Endothelial cell of umbilical vein (primary cell): ENCODE measurements around the gene ASB2. TPM values are rescaled to one million over a fixed set of nuclear protein-coding genes. Genes with fewer than 3 reads are reported as not detected.

Experiments used
- BruUV-seq: library from RNA; stranded (reverse); fragments of 400-500 nt; replicated peaks from 2 replicates; lab custom pipeline; 2021; lab: Mats Ljungman, UMichigan
- CTCF ChIA-PET: fragments of 300-600, 350-600 bp; sonication (Branson Sonifier 250); formaldehyde crosslinking; loops from one replicate; lab custom pipeline; 2021; ENCODE audit warnings: antibody characterized with exemption, inconsistent platforms; lab: Charles Lee
- POLR2A ChIA-PET: fragments of 300-600, 350-600 bp; sonication (Branson Sonifier 250); formaldehyde crosslinking; loops from one replicate; lab custom pipeline; 2021; ENCODE audit warnings: antibody characterized with exemption, inconsistent platforms; lab: Charles Lee
- DNase-seq: peaks from one replicate; pipeline ENCODE4 v3.0.0-alpha.2; 2011; ENCODE audit warnings: low read depth, low spot score
- FAIRE-seq: peaks from 2 replicates; lab custom pipeline; 2011; peaks lifted over from hg19 to GRCh38; lab: Jason Lieb, UNC
- H2AFZ ChIP-seq: 2 replicates; pipeline ENCODE4 v1.6.0; 2012; ENCODE audit warnings: low read depth, low read length, control low read depth, inconsistent platforms
- H3K27ac ChIP-seq: 2 replicates; pipeline ENCODE4 v1.5.1; 2011; ENCODE audit warnings: low read depth, mild to moderate bottlenecking, control low read depth, low read length, moderate library complexity; ENCODE audit not compliant: insufficient read depth
- H3K27me3 ChIP-seq, 2 experiments: 2 replicates each; pipeline versions ENCODE4 v1.6.0 to v1.6.1; 2011; ENCODE audit warnings: low read length in 2 of 2, mixed read lengths in 1 of 2; ENCODE audit not compliant: control insufficient read depth in 2 of 2, insufficient read depth in 2 of 2
- H3K36me3 ChIP-seq, 2 experiments: 2 replicates in 1 of 2; 3 replicates in 1 of 2; pipeline ENCODE4 v1.5.1; 2011; ENCODE audit warnings: low read length in 2 of 2, mild to moderate bottlenecking in 1 of 2, moderate library complexity in 1 of 2; ENCODE audit not compliant: control insufficient read depth in 2 of 2, insufficient read depth in 2 of 2; ENCODE audit errors: extremely low read depth in 1 of 2
- H3K4me1 ChIP-seq: 3 replicates; pipeline ENCODE4 v1.5.1; 2011; ENCODE audit warnings: mild to moderate bottlenecking, low read length; ENCODE audit not compliant: control insufficient read depth, insufficient read depth; ENCODE audit errors: extremely low read depth
- H3K4me2 ChIP-seq: 2 replicates; pipeline ENCODE4 v1.6.1; 2011; ENCODE audit warnings: low read length, control low read depth, mixed read lengths; ENCODE audit not compliant: insufficient read depth
- H3K4me3 ChIP-seq, 3 experiments: fragments of 200-600 bp in 1 of 3; sonication (generic), shearing (Covaris generic) in 1 of 3; replicated peaks in 1 of 3; 2 replicates each; pipeline ENCODE4 v1.5.1; 2011 to 2016; ENCODE audit warnings: control low read depth in 3 of 3, low read length in 3 of 3, mild to moderate bottlenecking in 2 of 3, inconsistent platforms in 1 of 3, low read depth in 1 of 3, moderate library complexity in 1 of 3; ENCODE audit not compliant: insufficient read depth in 1 of 3
- H3K79me2 ChIP-seq: 2 replicates; pipeline ENCODE4 v1.6.0; 2012; ENCODE audit warnings: low read length, inconsistent platforms; ENCODE audit not compliant: control insufficient read depth, insufficient read depth
- H3K9ac ChIP-seq: replicated peaks from 2 replicates; pipeline ENCODE3; 2011; ENCODE audit warnings: low read length, control low read depth; ENCODE audit not compliant: insufficient read depth; ENCODE audit errors: extremely low read depth
- H3K9me1 ChIP-seq: replicated peaks from 3 replicates; pipeline ENCODE4 v1.6.0; 2011; ENCODE audit warnings: mild to moderate bottlenecking, low read length; ENCODE audit not compliant: control insufficient read depth, insufficient read depth; ENCODE audit errors: extremely low read depth
- H3K9me3 ChIP-seq: replicated peaks from 2 replicates; pipeline ENCODE4 v1.5.1; 2012; ENCODE audit warnings: low read length, inconsistent platforms; ENCODE audit not compliant: control insufficient read depth, insufficient read depth
- H4K20me1 ChIP-seq: replicated peaks from 2 replicates; pipeline ENCODE3; 2011; ENCODE audit warnings: mild to moderate bottlenecking, low read length; ENCODE audit not compliant: control insufficient read depth, insufficient read depth; ENCODE audit errors: extremely low read depth
- CTCF ChIP-seq, 2 donors: IDR thresholded peaks; 1 replicate in 1 of 2; 2 replicates in 1 of 2; pipeline ENCODE4 v1.5.1; 2011; ENCODE audit warnings: low read length in 2 of 2, mild to moderate bottlenecking in 2 of 2, moderate library complexity in 2 of 2, control low read depth in 1 of 2, inconsistent platforms in 1 of 2, low read depth in 1 of 2; ENCODE audit not compliant: insufficient read depth in 1 of 2; ENCODE audit errors: extremely low read depth in 1 of 2
- EZH2 ChIP-seq: IDR thresholded peaks from 2 replicates; pipeline ENCODE4 v1.6.1; 2012; ENCODE audit warnings: borderline replicate concordance, low read depth, mild to moderate bottlenecking, moderate library complexity, low read length, inconsistent platforms; ENCODE audit not compliant: severe bottlenecking
- FOS ChIP-seq: IDR thresholded peaks from 2 replicates; pipeline ENCODE4 v1.6.1; 2011; ENCODE audit warnings: mild to moderate bottlenecking, low read length, moderate library complexity, borderline replicate concordance; ENCODE audit not compliant: insufficient read depth
- GATA2 ChIP-seq: IDR thresholded peaks from 2 replicates; pipeline ENCODE4 v1.7.0; 2011; ENCODE audit warnings: low read depth, mild to moderate bottlenecking, moderate library complexity, mixed read lengths, low read length; ENCODE audit not compliant: insufficient read length, insufficient read depth
- JUN ChIP-seq: IDR thresholded peaks from 2 replicates; pipeline ENCODE4 v1.6.1; 2011; ENCODE audit warnings: borderline replicate concordance, low read depth; ENCODE audit not compliant: insufficient read length, insufficient read depth
- MAX ChIP-seq: IDR thresholded peaks from 2 replicates; pipeline ENCODE4 v1.6.1; 2011; ENCODE audit not compliant: insufficient read depth, insufficient read length
- MYC ChIP-seq: IDR thresholded peaks from one replicate; pipeline ENCODE4 v1.6.1; 2011; ENCODE audit warnings: mild to moderate bottlenecking, low read depth, low read length
- POLR2A ChIP-seq: IDR thresholded peaks from 2 replicates; pipeline ENCODE4 v1.6.1; 2012; ENCODE audit warnings: low read depth, mild to moderate bottlenecking, control low read depth, low read length
- POLR2AphosphoS5 ChIP-seq: IDR thresholded peaks from 2 replicates; pipeline ENCODE4 v1.6.1; 2012; ENCODE audit warnings: low read depth, mild to moderate bottlenecking, control low read depth, low read length, moderate library complexity; ENCODE audit not compliant: insufficient read depth
- dilution Hi-C: fragments of 300-500 bp; cut with MboI; formaldehyde crosslinking; loops from one replicate; pipeline ENCODE4 v1.15.0; 2019; ENCODE audit warnings: low sequenced_read_pairs; ENCODE audit not compliant: extremely low pct_ligation_motif_present
- intact Hi-C: fragments of 100-400 bp; cut with micrococcal nuclease; formaldehyde crosslinking; loops from one replicate; pipeline ENCODE4 v1.10.0; 2022
- polyA plus RNA-seq, 4 experiments: library from polyadenylated mRNA; depleted of rRNA in 3 of 4; stranded (reverse) in 3 of 4; unstranded in 1 of 4; fragments of >200 nt; gene quantifications; 2 replicates each; pipeline versions ENCODE4 v1.2.1 to v1.2.3, GENCODE V29; 2011 to 2012; ENCODE audit warnings: missing spikeins in 1 of 4
- total RNA-seq: library from RNA; stranded (reverse); gene quantifications from 2 replicates; pipeline ENCODE4 v1.2.3, GENCODE V29; 2021

Gene ASB2
- total and polyA plus RNA-seq, 2 donors (not counting 3 experiments of a cell fraction or from before 2014, with no cell fraction given): not detected

GRCh38 chr14:93989939-93990338, 13.6 kb upstream of the ASB2 start:
- intact Hi-C loops (no loop called here), dilution Hi-C loops (no loop called here)
- H3K4me1 ChIP-seq: no peaks in the 10 kb centered on the region
- H3K27me3 ChIP-seq: no peaks in the 10 kb centered on the region
- no peak overlapping the region for H3K4me2 ChIP-seq
- no peak for DNase-seq
- no peak for TF ChIP-seq FOS
- TF ChIP-seq GATA2: no peak
- TF ChIP-seq MYC: no peak
- TF ChIP-seq EZH2: no peak
- no peak for TF ChIP-seq MAX
- TF ChIP-seq CTCF (IDR thresholded peaks at IDR 0.05; ENCODE audit: extremely low read depth in 1 of 2, insufficient read depth in 1 of 2, low read depth in 1 of 2, low read length in 2 of 2): no peak
- no peak for TF ChIP-seq JUN
- TF ChIP-seq POLR2A: no peak
- no peak for TF ChIP-seq POLR2AphosphoS5
- no TSS peak for BruUV-seq
- ChIA-PET CTCF (interaction anchor here (0.7 kb wide), 1 partner anchor 44 kb away, joined by 3 read pairs; no protein-coding TSS in a partner anchor), POLR2A (no interaction called here)
- H2AFZ ChIP-seq: no peak overlapping the region
- H3K27ac ChIP-seq: no peak overlapping the region
- no peaks in the 10 kb centered on the region for H3K36me3 ChIP-seq
- H3K9me3 ChIP-seq: no peaks in the 10 kb centered on the region
- H4K20me1 ChIP-seq: no peaks in the 10 kb centered on the region
- no peak for FAIRE-seq
- no peak overlapping the region for H3K9ac ChIP-seq
- no peaks in the 10 kb centered on the region for H3K9me1 ChIP-seq
- no peak overlapping the region for H3K4me3 ChIP-seq
- no peaks in the 10 kb centered on the region for H3K79me2 ChIP-seq
